HEK293 (cell line): ENCODE measurements around the gene PRSS23.

Experiments used
- CTCF ChIA-PET: fragments of 350-600 bp; formaldehyde crosslinking; extraction: SDS; loops from one replicate; lab custom pipeline; 2021; ENCODE audit warnings: antibody characterized with exemption; lab: Yijun Ruan, JAX
- POLR2A ChIA-PET: fragments of 300-600 bp; formaldehyde crosslinking; extraction: SDS; loops from one replicate; lab custom pipeline; 2020; ENCODE audit warnings: antibody characterized with exemption, inconsistent platforms; lab: Yijun Ruan, JAX
- H3K27ac ChIP-seq: fragments of 200-500 bp; sonication (Bioruptor generic); 2 replicates; pipeline ENCODE4 v1.5.1; 2014; ENCODE audit warnings: low read depth, low read length, control low read depth, inconsistent platforms; ENCODE audit errors: extremely low read depth
- H3K36me3 ChIP-seq, 2 experiments: fragments of 200-500 bp in 1 of 2; sonication (Bioruptor generic) in 1 of 2; 1 replicate in 1 of 2; 2 replicates in 1 of 2; pipeline ENCODE4 v1.5.1; 2014 to 2017; ENCODE audit warnings: inconsistent platforms in 2 of 2, low read length in 2 of 2; ENCODE audit not compliant: control insufficient read depth in 2 of 2, insufficient read depth in 1 of 2
- H3K4me1 ChIP-seq: fragments of 200-500 bp; sonication (Bioruptor generic); 2 replicates; pipeline ENCODE4 v1.5.1; 2014; ENCODE audit warnings: mild to moderate bottlenecking, low read length, inconsistent platforms; ENCODE audit not compliant: control insufficient read depth, insufficient read depth
- H3K4me3 ChIP-seq: 2 replicates; pipeline ENCODE4 v1.5.1; 2011; ENCODE audit warnings: low read depth, mild to moderate bottlenecking, control low read depth, low read length, moderate library complexity
- H3K9me3 ChIP-seq: fragments of 200-500 bp; sonication (Bioruptor generic); 2 replicates; pipeline ENCODE4 v1.5.1; 2014; ENCODE audit warnings: low read depth, low read length, inconsistent platforms; ENCODE audit not compliant: control insufficient read depth, insufficient read depth
- FEZF1 ChIP-seq: fragments of 450-650 bp; formaldehyde crosslinking; IDR thresholded peaks from 2 replicates; pipeline ENCODE4 v1.5.1; 2016; ENCODE audit warnings: missing biosample characterization, missing genetic modification characterization
- GFI1B ChIP-seq: fragments of 450-650 bp; formaldehyde crosslinking; IDR thresholded peaks from 2 replicates; pipeline ENCODE4 v1.5.1; 2016; ENCODE audit warnings: missing biosample characterization, missing genetic modification characterization
- HOXD13 ChIP-seq: sonication (generic); formaldehyde crosslinking; IDR thresholded peaks from 2 replicates; pipeline ENCODE4 v1.8.0; 2022; ENCODE audit warnings: missing genetic modification reagents, borderline replicate concordance
- PRDM10 ChIP-seq: fragments of 450-650 bp; formaldehyde crosslinking; IDR thresholded peaks from 2 replicates; pipeline ENCODE4 v1.5.1; 2016; ENCODE audit warnings: missing biosample characterization, missing genetic modification characterization
- PRDM6 ChIP-seq: fragments of 450-650 bp; formaldehyde crosslinking; IDR thresholded peaks from 2 replicates; pipeline ENCODE4 v1.5.1; 2017; ENCODE audit warnings: missing biosample characterization, missing genetic modification characterization
- SP7 ChIP-seq: fragments of 450-650 bp; formaldehyde crosslinking; IDR thresholded peaks from 2 replicates; pipeline ENCODE4 v1.5.1; 2016; ENCODE audit warnings: missing biosample characterization, missing genetic modification characterization
- ZNF140 ChIP-seq: fragments of 450-650 bp; formaldehyde crosslinking; IDR thresholded peaks from 2 replicates; pipeline ENCODE4 v1.5.1; 2016; ENCODE audit warnings: missing biosample characterization, missing genetic modification characterization
- ZNF146 ChIP-seq: fragments of 450-650 bp; formaldehyde crosslinking; IDR thresholded peaks from 2 replicates; pipeline ENCODE4 v1.5.1; 2016; ENCODE audit warnings: missing biosample characterization, missing genetic modification characterization
- ZNF292 ChIP-seq: fragments of 450-650 bp; formaldehyde crosslinking; IDR thresholded peaks from 2 replicates; pipeline ENCODE4 v1.5.1; 2016; ENCODE audit warnings: low read depth, missing biosample characterization, missing genetic modification characterization, borderline replicate concordance
- ZNF335 ChIP-seq: fragments of 450-650 bp; formaldehyde crosslinking; conservative IDR thresholded peaks from 2 replicates; pipeline ENCODE4 v1.5.1; 2016; ENCODE audit warnings: missing biosample characterization, missing genetic modification characterization
- ZNF354C ChIP-seq: fragments of 450-650 bp; formaldehyde crosslinking; IDR thresholded peaks from 2 replicates; pipeline ENCODE4 v1.5.1; 2016; ENCODE audit warnings: missing biosample characterization, missing genetic modification characterization, low read depth, borderline replicate concordance
- ZNF473 ChIP-seq: fragments of 450-650 bp; formaldehyde crosslinking; IDR thresholded peaks from 2 replicates; pipeline ENCODE4 v1.5.1; 2017; ENCODE audit warnings: missing biosample characterization, missing genetic modification characterization
- ZNF549 ChIP-seq: fragments of 450-650 bp; IDR thresholded peaks from 2 replicates; pipeline ENCODE4 v1.5.1; 2018; ENCODE audit warnings: missing biosample characterization, missing genetic modification characterization, mild to moderate bottlenecking, inconsistent platforms, moderate library complexity
- ZNF626 ChIP-seq: fragments of 450-650 bp; sonication (Bioruptor Pico); formaldehyde crosslinking; IDR thresholded peaks from 2 replicates; pipeline ENCODE4 v1.5.1; 2018; ENCODE audit warnings: missing biosample characterization, missing genetic modification characterization, inconsistent platforms
- ZNF707 ChIP-seq: fragments of 450-650 bp; formaldehyde crosslinking; IDR thresholded peaks from 2 replicates; pipeline ENCODE4 v1.5.1; 2016; ENCODE audit warnings: missing biosample characterization, missing genetic modification characterization
- ZNF76 ChIP-seq: fragments of 450-650 bp; formaldehyde crosslinking; IDR thresholded peaks from 2 replicates; pipeline ENCODE4; 2016; ENCODE audit warnings: low read depth, missing biosample characterization, missing genetic modification characterization, borderline replicate concordance
- ZNF785 ChIP-seq: fragments of 450-650 bp; formaldehyde crosslinking; IDR thresholded peaks from 2 replicates; pipeline ENCODE4 v1.5.1; 2016; ENCODE audit warnings: missing biosample characterization, missing genetic modification characterization
- ZSCAN16 ChIP-seq: fragments of 450-650 bp; formaldehyde crosslinking; IDR thresholded peaks from 2 replicates; pipeline ENCODE4 v1.5.1; 2016; ENCODE audit warnings: missing biosample characterization, missing genetic modification characterization
- TF ChIP-seq, protein P1 (sequence below): fragments of 450-650 bp; formaldehyde crosslinking; IDR thresholded peaks from 2 replicates; pipeline ENCODE4 v1.5.1; 2016; ENCODE audit warnings: missing biosample characterization, missing genetic modification characterization
- TF ChIP-seq, protein P2 (sequence below): fragments of 450-650 bp; formaldehyde crosslinking; optimal IDR thresholded peaks from 2 replicates; pipeline ENCODE3; 2016; ENCODE audit warnings: missing biosample characterization, mild to moderate bottlenecking, missing genetic modification characterization
- TF ChIP-seq, protein P3 (sequence below): fragments of 450-650 bp; formaldehyde crosslinking; IDR thresholded peaks from 2 replicates; pipeline ENCODE4 v1.5.1; 2016; ENCODE audit warnings: missing biosample characterization, missing genetic modification characterization, borderline replicate concordance
- TF ChIP-seq, protein P4 (sequence below): fragments of 450-650 bp; formaldehyde crosslinking; IDR thresholded peaks from 2 replicates; pipeline ENCODE4 v1.5.1; 2017; ENCODE audit warnings: missing biosample characterization, missing genetic modification characterization

Gene PRSS23, protein sequence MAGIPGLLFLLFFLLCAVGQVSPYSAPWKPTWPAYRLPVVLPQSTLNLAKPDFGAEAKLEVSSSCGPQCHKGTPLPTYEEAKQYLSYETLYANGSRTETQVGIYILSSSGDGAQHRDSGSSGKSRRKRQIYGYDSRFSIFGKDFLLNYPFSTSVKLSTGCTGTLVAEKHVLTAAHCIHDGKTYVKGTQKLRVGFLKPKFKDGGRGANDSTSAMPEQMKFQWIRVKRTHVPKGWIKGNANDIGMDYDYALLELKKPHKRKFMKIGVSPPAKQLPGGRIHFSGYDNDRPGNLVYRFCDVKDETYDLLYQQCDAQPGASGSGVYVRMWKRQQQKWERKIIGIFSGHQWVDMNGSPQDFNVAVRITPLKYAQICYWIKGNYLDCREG

DNA sequence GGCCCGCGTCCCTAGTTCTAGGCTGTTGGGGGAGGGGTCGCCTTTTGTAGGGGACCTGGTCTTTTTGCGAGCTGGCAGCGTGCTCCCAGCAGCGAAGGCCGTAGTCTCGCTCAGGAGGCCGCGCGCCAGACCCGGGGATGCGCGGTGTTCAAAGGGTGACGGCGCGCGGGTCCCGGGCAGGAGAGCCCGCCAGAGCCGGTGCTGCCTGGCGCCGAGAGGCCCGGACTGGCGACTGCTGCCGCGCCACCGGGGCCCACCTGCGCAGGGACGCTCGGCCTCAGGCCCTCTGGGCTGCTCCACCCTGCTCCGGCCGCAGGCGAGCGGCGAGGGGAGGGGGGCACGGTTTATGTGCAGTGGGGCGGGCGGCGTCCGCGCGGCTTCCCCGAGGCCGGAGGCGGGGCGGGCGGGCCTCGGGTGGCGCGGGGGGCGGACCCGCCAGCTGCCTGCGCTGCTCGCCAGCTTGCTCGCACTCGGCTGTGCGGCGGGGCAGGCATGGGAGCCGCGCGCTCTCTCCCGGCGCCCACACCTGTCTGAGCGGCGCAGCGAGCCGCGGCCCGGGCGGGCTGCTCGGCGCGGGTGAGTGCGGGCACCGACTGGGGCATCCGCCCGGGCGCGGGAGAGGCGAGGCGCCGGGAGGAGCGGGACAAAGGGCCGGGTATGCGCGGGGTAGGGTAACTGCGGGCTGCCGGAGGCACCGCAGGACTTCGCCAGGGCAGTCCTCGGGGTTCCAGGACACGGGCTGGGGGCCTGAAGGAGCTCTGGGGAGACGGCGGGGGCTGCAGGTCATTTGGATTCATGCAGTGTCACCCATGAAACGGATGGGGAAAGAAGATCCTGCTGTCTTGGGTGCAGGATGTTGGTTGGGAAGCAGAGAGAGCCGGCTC lies at the start of gene PRSS23:
Gene PRSS23 (plus strand): TSS at position 467 of the 884 bp plus-strand sequence. CDS start 7,102 bp downstream, outside the sequence.
- ChIA-PET POLR2A (interaction anchor here (0.5 to 2.6 kb wide), 12 partner anchors 10 to 223 kb away, joined by 3 to 11 read pairs (median 4); no protein-coding TSS in a partner anchor), CTCF (interaction anchor here (0.7 to 2.1 kb wide), 10 partner anchors 8 to 345 kb away, joined by 3 to 7 read pairs (median 3); no protein-coding TSS in a partner anchor)
- Histone ChIP-seq H3K4me3 (peak within 1 kb of the TSS; percentile 76), H3K27ac (peak within 1 kb of the TSS; percentile 92), H3K4me1 (peaks cover 7% of the 10 kb centered on the region), H3K36me3 (no peaks in the 10 kb centered on the region), H3K9me3 (no peaks in the 10 kb centered on the region)
- no peak for TF ChIP-seq ZNF354C
- no peak for TF ChIP-seq ZNF473 (tag by site-specific recombination)
- TF ChIP-seq HOXD13 = 0 out of 2 replicates have a peak, but pooled peaks have one; percentile 14
- TF ChIP-seq PRDM10 (tag by site-specific recombination) = 0 out of 2 replicates have a peak, but pooled peaks have one; percentile 12
- no peak for TF ChIP-seq ZNF146 (tag by site-specific recombination)
- peak; percentile 73 for TF ChIP-seq ZNF335 (tag by site-specific recombination)
- TF ChIP-seq FEZF1 (tag by site-specific recombination) = no peak
- no peak for TF ChIP-seq PRDM6 (tag by site-specific recombination)
- no peak for TF ChIP-seq ZNF549 (tag by site-specific recombination)
- TF ChIP-seq, protein P1, sequence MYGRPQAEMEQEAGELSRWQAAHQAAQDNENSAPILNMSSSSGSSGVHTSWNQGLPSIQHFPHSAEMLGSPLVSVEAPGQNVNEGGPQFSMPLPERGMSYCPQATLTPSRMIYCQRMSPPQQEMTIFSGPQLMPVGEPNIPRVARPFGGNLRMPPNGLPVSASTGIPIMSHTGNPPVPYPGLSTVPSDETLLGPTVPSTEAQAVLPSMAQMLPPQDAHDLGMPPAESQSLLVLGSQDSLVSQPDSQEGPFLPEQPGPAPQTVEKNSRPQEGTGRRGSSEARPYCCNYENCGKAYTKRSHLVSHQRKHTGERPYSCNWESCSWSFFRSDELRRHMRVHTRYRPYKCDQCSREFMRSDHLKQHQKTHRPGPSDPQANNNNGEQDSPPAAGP (tag by site-specific recombination) = 0 out of 2 replicates have a peak, but pooled peaks have one; percentile 34
- no peak for TF ChIP-seq ZNF707 (tag by site-specific recombination)
- TF ChIP-seq, protein P2, sequence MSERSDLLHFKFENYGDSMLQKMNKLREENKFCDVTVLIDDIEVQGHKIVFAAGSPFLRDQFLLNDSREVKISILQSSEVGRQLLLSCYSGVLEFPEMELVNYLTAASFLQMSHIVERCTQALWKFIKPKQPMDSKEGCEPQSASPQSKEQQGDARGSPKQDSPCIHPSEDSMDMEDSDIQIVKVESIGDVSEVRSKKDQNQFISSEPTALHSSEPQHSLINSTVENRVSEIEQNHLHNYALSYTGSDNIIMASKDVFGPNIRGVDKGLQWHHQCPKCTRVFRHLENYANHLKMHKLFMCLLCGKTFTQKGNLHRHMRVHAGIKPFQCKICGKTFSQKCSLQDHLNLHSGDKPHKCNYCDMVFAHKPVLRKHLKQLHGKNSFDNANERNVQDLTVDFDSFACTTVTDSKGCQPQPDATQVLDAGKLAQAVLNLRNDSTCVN (tag by site-specific recombination) = peak; percentile 64
- TF ChIP-seq, protein P3, sequence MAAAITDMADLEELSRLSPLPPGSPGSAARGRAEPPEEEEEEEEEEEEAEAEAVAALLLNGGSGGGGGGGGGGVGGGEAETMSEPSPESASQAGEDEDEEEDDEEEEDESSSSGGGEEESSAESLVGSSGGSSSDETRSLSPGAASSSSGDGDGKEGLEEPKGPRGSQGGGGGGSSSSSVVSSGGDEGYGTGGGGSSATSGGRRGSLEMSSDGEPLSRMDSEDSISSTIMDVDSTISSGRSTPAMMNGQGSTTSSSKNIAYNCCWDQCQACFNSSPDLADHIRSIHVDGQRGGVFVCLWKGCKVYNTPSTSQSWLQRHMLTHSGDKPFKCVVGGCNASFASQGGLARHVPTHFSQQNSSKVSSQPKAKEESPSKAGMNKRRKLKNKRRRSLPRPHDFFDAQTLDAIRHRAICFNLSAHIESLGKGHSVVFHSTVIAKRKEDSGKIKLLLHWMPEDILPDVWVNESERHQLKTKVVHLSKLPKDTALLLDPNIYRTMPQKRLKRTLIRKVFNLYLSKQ (tag by site-specific recombination) = no peak
- TF ChIP-seq ZNF785 (tag by site-specific recombination) = no peak
- no peak for TF ChIP-seq ZNF626 (tag by site-specific recombination)
- no peak for TF ChIP-seq ZNF140 (tag by site-specific recombination)
- TF ChIP-seq GFI1B (tag by site-specific recombination) = no peak
- TF ChIP-seq ZNF292 = no peak
- TF ChIP-seq ZSCAN16 (tag by site-specific recombination) = no peak
- TF ChIP-seq ZNF76 (tag by site-specific recombination) = no peak
- TF ChIP-seq SP7 (tag by site-specific recombination) = 0 out of 2 replicates have a peak, but pooled peaks have one; percentile 6
- TF ChIP-seq, protein P4, sequence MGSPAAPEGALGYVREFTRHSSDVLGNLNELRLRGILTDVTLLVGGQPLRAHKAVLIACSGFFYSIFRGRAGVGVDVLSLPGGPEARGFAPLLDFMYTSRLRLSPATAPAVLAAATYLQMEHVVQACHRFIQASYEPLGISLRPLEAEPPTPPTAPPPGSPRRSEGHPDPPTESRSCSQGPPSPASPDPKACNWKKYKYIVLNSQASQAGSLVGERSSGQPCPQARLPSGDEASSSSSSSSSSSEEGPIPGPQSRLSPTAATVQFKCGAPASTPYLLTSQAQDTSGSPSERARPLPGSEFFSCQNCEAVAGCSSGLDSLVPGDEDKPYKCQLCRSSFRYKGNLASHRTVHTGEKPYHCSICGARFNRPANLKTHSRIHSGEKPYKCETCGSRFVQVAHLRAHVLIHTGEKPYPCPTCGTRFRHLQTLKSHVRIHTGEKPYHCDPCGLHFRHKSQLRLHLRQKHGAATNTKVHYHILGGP (tag by site-specific recombination) = no peak
